ENCODE measurements around the gene RPS16.
A peak's percentile ranks its signal among the peaks of the same experiment; 100 is the strongest.

The RPS16 gene

GRCh38 chr19:39405958-39406655 lies 29.6 kb downstream of the RPS16 start:
- peak overlapping the region; percentile 6; the same call in 1 of the 2 replicates for H3K27ac ChIP-seq

GRCh38 chr19:39405261-39405957 lies 30.3 kb downstream of the RPS16 start:
- no peaks in the 10 kb centered on the region for H3K36me3 ChIP-seq (ENCODE audit: insufficient read depth)
- no peak for TF ChIP-seq CTCF (conservative IDR thresholded peaks at IDR 0.05; ENCODE audit: low read depth, low read length)
- H3K4me1 ChIP-seq (ENCODE audit: low read depth, poor library complexity, severe bottlenecking), result peaks cover 67% of the 10 kb centered on the region
- H2AFZ ChIP-seq (ENCODE audit: low read depth), result no peak overlapping the region
- H3K27ac ChIP-seq, result peak overlapping the region; percentile 6; the same call in 1 of the 2 replicates
- H3K9ac ChIP-seq, result no peak overlapping the region; the same call in 1 of the 2 replicates
- peak overlapping the region; percentile 98 for H3K4me2 ChIP-seq
- H4K20me1 ChIP-seq (ENCODE audit: insufficient read depth), result no peaks in the 10 kb centered on the region
- H3K79me2 ChIP-seq (ENCODE audit: insufficient read depth, low read depth), result peaks cover 24% of the 10 kb centered on the region
- no peak overlapping the region for H3K4me3 ChIP-seq (IDR thresholded peaks at IDR 0.05; ENCODE audit: insufficient read depth, low read depth, low read length)
- no peaks in the 10 kb centered on the region for H3K27me3 ChIP-seq (ENCODE audit: insufficient read depth, low read depth)

More at GRCh38 chr19:39405958-39406655, 29.6 kb downstream of the RPS16 start:
- H4K20me1 ChIP-seq (ENCODE audit: insufficient read depth), result no peaks in the 10 kb centered on the region
- no peak overlapping the region for H3K4me3 ChIP-seq (IDR thresholded peaks at IDR 0.05; ENCODE audit: insufficient read depth, low read depth, low read length)
- H2AFZ ChIP-seq (ENCODE audit: low read depth), result peak overlapping the region; percentile 23; the same call in 1 of the 2 replicates
- H3K4me1 ChIP-seq (ENCODE audit: low read depth, poor library complexity, severe bottlenecking), result peaks cover 67% of the 10 kb centered on the region
- H3K4me2 ChIP-seq, result peak overlapping the region; percentile 98
- H3K36me3 ChIP-seq (ENCODE audit: insufficient read depth), result no peaks in the 10 kb centered on the region
- TF ChIP-seq CTCF (conservative IDR thresholded peaks at IDR 0.05; ENCODE audit: low read depth, low read length), result no peak
- peak overlapping the region; percentile 28; the same call in 1 of the 2 replicates for H3K9ac ChIP-seq
- H3K79me2 ChIP-seq (ENCODE audit: insufficient read depth, low read depth), result peaks cover 24% of the 10 kb centered on the region
- H3K27me3 ChIP-seq (ENCODE audit: insufficient read depth, low read depth), result no peaks in the 10 kb centered on the region

- Histone ChIP-seq H3K27ac (peak overlapping the region; percentile 95), H2AFZ (ENCODE audit: low read depth) (peak overlapping the region; percentile 65; the same call in 1 of the 2 replicates), H3K27me3 (ENCODE audit: insufficient read depth, low read depth) (no peaks in the 10 kb centered on the region), H3K36me3 (ENCODE audit: insufficient read depth) (no peaks in the 10 kb centered on the region), H3K4me2 (peak overlapping the region; percentile 98), H3K4me1 (ENCODE audit: low read depth, poor library complexity, severe bottlenecking) (peaks cover 66% of the 10 kb centered on the region), H3K79me2 (ENCODE audit: insufficient read depth, low read depth) (peaks cover 17% of the 10 kb centered on the region), H3K9ac (peak overlapping the region; percentile 91), H4K20me1 (ENCODE audit: insufficient read depth) (no peaks in the 10 kb centered on the region), H3K4me3 (IDR thresholded peaks at IDR 0.05; ENCODE audit: insufficient read depth, low read depth, low read length) (no peak overlapping the region)
- TF ChIP-seq CTCF (conservative IDR thresholded peaks at IDR 0.05; ENCODE audit: low read depth, low read length), result no peak
These were observed 32.1 kb downstream of the RPS16 start for GRCh38 chr19:39403331-39404312.
